Upper lobe of left lung (tissue), 6 donors: Measurements from ENCODE around the gene ADCY7. TPM values are rescaled to one million over a fixed set of nuclear protein-coding genes. Genes with fewer than 3 reads are reported as not detected.

Experiments used
- ATAC-seq, 2 donors: fragments of 200-7000 bp; cut with Tn5 transposase; one replicate each; pipeline ENCODE4 v1.9.1; 2022; ENCODE audit warnings: mild to moderate bottlenecking in 2 of 2, moderate library complexity in 2 of 2; ENCODE audit not compliant: low FRiP score in 2 of 2
- DNase-seq, 2 donors: peaks; one replicate each; pipeline ENCODE4 v3.0.0-alpha.2; 2019 to 2020
- H3K27ac ChIP-seq, 4 donors: fragments of 200-600 bp; sonication (generic); one replicate each; pipeline ENCODE4 v1.5.1; 2016 to 2019
- H3K27me3 ChIP-seq, 4 donors: fragments of 200-600 bp; sonication (generic); one replicate each; pipeline ENCODE4 v1.5.1; 2017 to 2019
- H3K36me3 ChIP-seq, 4 donors: fragments of 200-600 bp; sonication (generic); one replicate each; pipeline ENCODE4 v1.5.1; 2016 to 2019
- H3K4me1 ChIP-seq, 4 donors: fragments of 200-600 bp; sonication (generic); one replicate each; pipeline ENCODE4 v1.5.1; 2018 to 2019
- H3K4me3 ChIP-seq, 4 donors: fragments of 200-600 bp; sonication (generic); one replicate each; pipeline ENCODE4 v1.5.1; 2017 to 2019; ENCODE audit warnings: mild to moderate bottlenecking in 2 of 4, moderate library complexity in 1 of 4
- H3K9me3 ChIP-seq, 4 donors: fragments of 200-600 bp; sonication (generic); one replicate each; pipeline ENCODE4 v1.5.1; 2018 to 2019
- CTCF ChIP-seq, 6 experiments: fragments of 450-650 bp in 4 of 6; fragments of 200-600 bp in 2 of 6; sonication (generic) in 2 of 6; IDR thresholded peaks; one replicate each; pipeline ENCODE4 v1.5.1; 2016 to 2019; ENCODE audit warnings: antibody characterized with exemption in 6 of 6
- EP300 ChIP-seq, 4 donors: sonication (generic); formaldehyde crosslinking; IDR thresholded peaks; one replicate each; pipeline ENCODE4 v1.5.1; 2017; ENCODE audit warnings: antibody characterized with exemption in 4 of 4, control low read depth in 2 of 4
- POLR2A ChIP-seq, 4 donors: fragments of 450-650 bp; IDR thresholded peaks; one replicate each; pipeline ENCODE4 v1.5.1; 2016 to 2017; ENCODE audit warnings: antibody characterized with exemption in 4 of 4, mild to moderate bottlenecking in 2 of 4
- POLR2AphosphoS5 ChIP-seq, 2 donors: sonication (generic); formaldehyde crosslinking; IDR thresholded peaks; one replicate each; pipeline ENCODE4 v1.5.1; 2017; ENCODE audit warnings: antibody characterized with exemption in 2 of 2
- WGBS, 2 donors: methylation state at CpG; one replicate each; pipeline ENCODE4 v1.1.5; 2017 to 2018; 5-methylcytosine and 5-hydroxymethylcytosine counted together
- total RNA-seq, 6 donors: library from RNA; depleted of rRNA in 4 of 6; stranded (reverse); fragments of >200 nt in 4 of 6; gene quantifications; one replicate each; pipeline versions ENCODE4 v1.1.0 to v1.2.1, GENCODE V29; 2016 to 2021
- donor health status: DM: no; HTN: no; CAD: no; lungs with moderate emphysema.
- donor health status: DM: no; HTN: yes; CAD: no; lungs with severe emphysema.

The ADCY7 gene
- total RNA-seq, 6 donors from 2014 or later: 46.9 to 177 (median 101) TPM

GRCh38 chr16:50308237-50308965 is 42.0 kb downstream of the ADCY7 start:
- TF ChIP-seq CTCF (IDR thresholded peaks at IDR 0.05) (no peak), EP300 (IDR thresholded peaks at IDR 0.05) (no peak), POLR2A (IDR thresholded peaks at IDR 0.05) (no peak), POLR2AphosphoS5 (IDR thresholded peaks at IDR 0.05) (no peak)
- Histone ChIP-seq H3K4me3 (no peak overlapping the region), H3K27me3 (no peaks in the 10 kb centered on the region), H3K27ac (no peak overlapping the region), H3K9me3 (no peaks in the 10 kb centered on the region), H3K36me3 (peaks cover 0 to 37% (median 17%) of the 10 kb centered on the region in 4 donors), H3K4me1 (peaks cover 10 to 24% (median 13%) of the 10 kb centered on the region in 4 donors)
- WGBS, 2 donors: 95 to 98% methylated on average over 9 to 10 of the region's 18 CpGs
- ATAC-seq (no peak), DNase-seq (peak; percentile 18 to 66)

- TF ChIP-seq EP300 (IDR thresholded peaks at IDR 0.05): no peak
- no peak for TF ChIP-seq POLR2AphosphoS5 (IDR thresholded peaks at IDR 0.05)
- TF ChIP-seq CTCF (IDR thresholded peaks at IDR 0.05): no peak
- TF ChIP-seq POLR2A (IDR thresholded peaks at IDR 0.05): no peak
- WGBS, 2 donors: 90% methylated on average over 4 to 11 of the region's 11 CpGs
- Histone ChIP-seq H3K4me3 (no peak overlapping the region), H3K4me1 (peaks cover 4 to 22% (median 8%) of the 10 kb centered on the region in 4 donors), H3K27me3 (no peaks in the 10 kb centered on the region), H3K36me3 (peaks cover under 1 to 44% (median 22%) of the 10 kb centered on the region in 4 donors), H3K27ac (no peak overlapping the region), H3K9me3 (no peaks in the 10 kb centered on the region)
- DNase-seq: no peak
- no peak for ATAC-seq
These were observed 42.8 kb downstream of the ADCY7 start for GRCh38 chr16:50309156-50309526.

- WGBS, 2 donors: 73 to 83% methylated on average over 9 to 15 of the region's 15 CpGs
- no peak for ATAC-seq
- peak; percentile 16 to 80 for DNase-seq
- Histone ChIP-seq H3K4me1 (peaks cover 3 to 16% (median 4%) of the 10 kb centered on the region in 4 donors), H3K9me3 (no peaks in the 10 kb centered on the region), H3K27ac (no peak overlapping the region), H3K27me3 (no peaks in the 10 kb centered on the region), H3K4me3 (no peak overlapping the region), H3K36me3 (peaks cover 7 to 48% (median 27%) of the 10 kb centered on the region in 4 donors)
- no peak for TF ChIP-seq CTCF (IDR thresholded peaks at IDR 0.05)
- TF ChIP-seq POLR2A (IDR thresholded peaks at IDR 0.05): no peak
- TF ChIP-seq EP300 (IDR thresholded peaks at IDR 0.05): no peak
- no peak for TF ChIP-seq POLR2AphosphoS5 (IDR thresholded peaks at IDR 0.05)
These were observed 43.4 kb downstream of the ADCY7 start for GRCh38 chr16:50309527-50310307.

- Histone ChIP-seq H3K9me3 (no peaks in the 10 kb centered on the region), H3K4me1 (peaks cover 3 to 16% (median 4%) of the 10 kb centered on the region in 4 donors), H3K4me3 (no peak overlapping the region), H3K27me3 (no peaks in the 10 kb centered on the region), H3K27ac (no peak overlapping the region), H3K36me3 (peaks cover 10 to 49% (median 33%) of the 10 kb centered on the region in 4 donors)
- ATAC-seq (no peak), DNase-seq (peak; percentile 20 to 74)
- no peak for TF ChIP-seq EP300 (IDR thresholded peaks at IDR 0.05)
- 84 to 89% methylated on average over 7 to 17 of the region's 18 CpGs for WGBS, 2 donors
These were observed 44.2 kb downstream of the ADCY7 start for GRCh38 chr16:50310308-50311133.

- H3K36me3 ChIP-seq: peaks cover 15 to 49% (median 37%) of the 10 kb centered on the region in 4 donors
These were observed 44.8 kb downstream of the ADCY7 start for GRCh38 chr16:50311134-50311528.

More at GRCh38 chr16:50311134-50311528, 44.8 kb downstream of the ADCY7 start:
- H3K27ac ChIP-seq: no peak overlapping the region
- no peak for TF ChIP-seq CTCF (IDR thresholded peaks at IDR 0.05)
- TF ChIP-seq EP300 (IDR thresholded peaks at IDR 0.05): no peak
- no peak for TF ChIP-seq POLR2A (IDR thresholded peaks at IDR 0.05)
- no peak for TF ChIP-seq POLR2AphosphoS5 (IDR thresholded peaks at IDR 0.05)
- 87 to 94% methylated on average over 4 of the region's 4 CpGs for WGBS, 2 donors
- ATAC-seq (no peak), DNase-seq (no peak)
- no peak overlapping the region for H3K4me3 ChIP-seq
- H3K4me1 ChIP-seq: peaks cover 3 to 16% (median 4%) of the 10 kb centered on the region in 4 donors
- no peaks in the 10 kb centered on the region for H3K9me3 ChIP-seq
- no peaks in the 10 kb centered on the region for H3K27me3 ChIP-seq
